ENCODE results near the gene NXN.

GRCh38 chr17:778096-778495, 201.5 kb downstream of the NXN start:
- TF ChIP-seq, protein P1, sequence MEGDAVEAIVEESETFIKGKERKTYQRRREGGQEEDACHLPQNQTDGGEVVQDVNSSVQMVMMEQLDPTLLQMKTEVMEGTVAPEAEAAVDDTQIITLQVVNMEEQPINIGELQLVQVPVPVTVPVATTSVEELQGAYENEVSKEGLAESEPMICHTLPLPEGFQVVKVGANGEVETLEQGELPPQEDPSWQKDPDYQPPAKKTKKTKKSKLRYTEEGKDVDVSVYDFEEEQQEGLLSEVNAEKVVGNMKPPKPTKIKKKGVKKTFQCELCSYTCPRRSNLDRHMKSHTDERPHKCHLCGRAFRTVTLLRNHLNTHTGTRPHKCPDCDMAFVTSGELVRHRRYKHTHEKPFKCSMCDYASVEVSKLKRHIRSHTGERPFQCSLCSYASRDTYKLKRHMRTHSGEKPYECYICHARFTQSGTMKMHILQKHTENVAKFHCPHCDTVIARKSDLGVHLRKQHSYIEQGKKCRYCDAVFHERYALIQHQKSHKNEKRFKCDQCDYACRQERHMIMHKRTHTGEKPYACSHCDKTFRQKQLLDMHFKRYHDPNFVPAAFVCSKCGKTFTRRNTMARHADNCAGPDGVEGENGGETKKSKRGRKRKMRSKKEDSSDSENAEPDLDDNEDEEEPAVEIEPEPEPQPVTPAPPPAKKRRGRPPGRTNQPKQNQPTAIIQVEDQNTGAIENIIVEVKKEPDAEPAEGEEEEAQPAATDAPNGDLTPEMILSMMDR (IDR thresholded peaks at IDR 0.05), result no peak
- TF ChIP-seq POLR2A (IDR thresholded peaks at IDR 0.05), result no peak
